HepG2 (cell line): Measurements from ENCODE around the gene GRB7. TPM values are rescaled to one million over a fixed set of nuclear protein-coding genes. Genes with fewer than 3 reads are reported as not detected.
A peak's percentile ranks its signal among the peaks of the same experiment; 100 is the strongest.

ENCODE experiments used
- CCDC6 ChIP-seq: sonication (generic); formaldehyde crosslinking; IDR thresholded peaks from 2 replicates; pipeline ENCODE4 v1.8.1; 2022; ENCODE audit warnings: mild to moderate bottlenecking, missing genetic modification reagents, moderate library complexity
- HBP1 ChIP-seq: IDR thresholded peaks from 2 replicates; pipeline ENCODE4 v1.6.1; 2016; ENCODE audit warnings: low read depth, control low read depth
- HCFC1 ChIP-seq: fragments of 150-350 bp; IDR thresholded peaks from 2 replicates; pipeline ENCODE4 v1.6.1; 2014; ENCODE audit warnings: low read depth, low read length
- HDAC1 ChIP-seq: sonication (generic); formaldehyde crosslinking; IDR thresholded peaks from 2 replicates; pipeline ENCODE4 v1.5.1; 2020; ENCODE audit warnings: mild to moderate bottlenecking, missing genetic modification reagents
- KDM4B ChIP-seq: sonication (generic); formaldehyde crosslinking; IDR thresholded peaks from 2 replicates; pipeline ENCODE4 v1.4.0; 2020; ENCODE audit warnings: missing genetic modification reagents
- MED1 ChIP-seq: sonication (generic); formaldehyde crosslinking; IDR thresholded peaks from 2 replicates; pipeline ENCODE4 v1.4.0; 2020; ENCODE audit warnings: missing genetic modification reagents
- MEIS1 ChIP-seq: sonication (generic); formaldehyde crosslinking; IDR thresholded peaks from 2 replicates; pipeline ENCODE4 v1.9.0; 2021; ENCODE audit warnings: mild to moderate bottlenecking, missing genetic modification reagents, moderate library complexity, borderline replicate concordance
- MLX ChIP-seq: IDR thresholded peaks from 2 replicates; pipeline ENCODE4 v1.6.1; 2016
- NR2F1 ChIP-seq, 2 experiments: fragments of 450-650 bp in 1 of 2; formaldehyde crosslinking in 1 of 2; IDR thresholded peaks; 2 replicates each; pipeline versions ENCODE4 v1.5.0 to v1.6.1; 2016 to 2020; ENCODE audit warnings: mild to moderate bottlenecking in 1 of 2, missing compliant biosample characterization in 1 of 2, missing genetic modification reagents in 1 of 2, moderate library complexity in 1 of 2
- SATB2 ChIP-seq: sonication (generic); formaldehyde crosslinking; IDR thresholded peaks from 2 replicates; pipeline ENCODE4 v1.5.0; 2020; ENCODE audit warnings: missing genetic modification reagents
- TGIF2 ChIP-seq: IDR thresholded peaks from 2 replicates; pipeline ENCODE4 v1.6.1; 2016; ENCODE audit warnings: control low read depth, missing compliant biosample characterization
- THAP11 ChIP-seq: IDR thresholded peaks from 2 replicates; pipeline ENCODE4 v1.6.1; 2016; ENCODE audit warnings: missing biosample characterization, missing genetic modification reagents
- ZBTB4 ChIP-seq: sonication (generic); formaldehyde crosslinking; IDR thresholded peaks from 2 replicates; pipeline ENCODE4 v1.4.0; 2020; ENCODE audit warnings: missing genetic modification reagents, mild to moderate bottlenecking, borderline replicate concordance
- ZFP36L1 ChIP-seq: sonication (generic); formaldehyde crosslinking; IDR thresholded peaks from 2 replicates; pipeline ENCODE4 v1.8.0; 2022; ENCODE audit warnings: mild to moderate bottlenecking, missing genetic modification reagents, moderate library complexity
- ZFYVE20 ChIP-seq: sonication (generic); formaldehyde crosslinking; IDR thresholded peaks from 2 replicates; pipeline ENCODE4 v1.8.0; 2023; ENCODE audit warnings: low read depth, mild to moderate bottlenecking, moderate library complexity, missing genetic modification reagents, borderline replicate concordance
- ZNF180 ChIP-seq: sonication (generic); formaldehyde crosslinking; IDR thresholded peaks from 2 replicates; pipeline ENCODE4 v1.4.0; 2020; ENCODE audit warnings: low read depth, missing genetic modification reagents, borderline replicate concordance
- ZNF281 ChIP-seq: sonication (generic); formaldehyde crosslinking; IDR thresholded peaks from 2 replicates; pipeline ENCODE4 v1.4.0; 2020; ENCODE audit warnings: missing genetic modification reagents, borderline replicate concordance
- ZNF550 ChIP-seq: sonication (generic); formaldehyde crosslinking; IDR thresholded peaks from 2 replicates; pipeline ENCODE4 v1.4.0; 2020; ENCODE audit warnings: mild to moderate bottlenecking, missing genetic modification reagents, borderline replicate concordance
- ZNF567 ChIP-seq: sonication (generic); formaldehyde crosslinking; IDR thresholded peaks from 2 replicates; pipeline ENCODE4 v1.8.1; 2023; ENCODE audit warnings: mild to moderate bottlenecking, missing genetic modification reagents, borderline replicate concordance
- ZNF839 ChIP-seq: sonication (generic); formaldehyde crosslinking; IDR thresholded peaks from 2 replicates; pipeline ENCODE4 v1.4.0; 2020; ENCODE audit warnings: missing genetic modification reagents, mild to moderate bottlenecking, borderline replicate concordance
- ZSCAN31 ChIP-seq: sonication (generic); formaldehyde crosslinking; IDR thresholded peaks from 2 replicates; pipeline ENCODE4 v1.5.0; 2020; ENCODE audit warnings: low read depth, mild to moderate bottlenecking, missing genetic modification reagents
- polyA plus RNA-seq, 8 experiments: library from polyadenylated mRNA; depleted of rRNA in 3 of 8; stranded (reverse) in 7 of 8; unstranded in 1 of 8; fragments of >200 nt; fragmentation: Illumina TruSeq in 4 of 8; extraction: Trizol in 4 of 8; gene quantifications; 2 replicates each; pipeline versions ENCODE4 v1.2.1 to v1.2.3, GENCODE V29; 2011 to 2016; ENCODE audit warnings: low read depth in 4 of 8, missing spikeins in 1 of 8, mixed read lengths in 1 of 8; ENCODE audit not compliant: insufficient read depth in 1 of 8
- total RNA-seq, 5 experiments: library from RNA; depleted of rRNA; stranded (reverse); fragments of >200 nt; fragmentation: Illumina TruSeq; extraction: Trizol; gene quantifications; 2 replicates each; pipeline ENCODE4 v1.2.3, GENCODE V29; 2016; ENCODE audit warnings: low read depth in 1 of 5
- TF ChIP-seq, protein P1 (sequence below): sonication (generic); formaldehyde crosslinking; IDR thresholded peaks from 2 replicates; pipeline ENCODE4 v1.8.0; 2022; ENCODE audit warnings: mild to moderate bottlenecking, missing genetic modification reagents, moderate library complexity

GRB7 gene
- total and polyA plus RNA-seq, 2 of the 13 experiments (the other 11 are each of a cell fraction or from before 2014, with no cell fraction given): 60.2 to 77.7 TPM

GRCh38 chr17:39699818-39700147 lies 38.0 kb upstream of the GRB7 start, which contains the start of gene ERBB2 (continued):
- TF ChIP-seq MEIS1 (no peak), HDAC1 (CRISPR knock-in tag) (no peak), ZSCAN31 (CRISPR knock-in tag) (no peak; the same call in 1 of the 2 replicates), MED1 (CRISPR knock-in tag) (no peak), SATB2 (CRISPR knock-in tag) (no peak), THAP11 (CRISPR knock-in tag) (peak; percentile 44; the same call in 1 of the 2 replicates), HBP1 (no peak), ZNF180 (CRISPR knock-in tag) (no peak), MLX (CRISPR knock-in tag) (no peak), ZFYVE20 (no peak), ZFP36L1 (no peak), ZNF550 (CRISPR knock-in tag) (no peak), NR2F1 (CRISPR knock-in tag; IDR thresholded peaks at IDR 0.05) (no peak), ZNF281 (CRISPR knock-in tag) (no peak), ZBTB4 (CRISPR knock-in tag) (no peak), ZNF567 (no peak), ZNF839 (CRISPR knock-in tag) (no peak), CCDC6 (CRISPR knock-in tag) (no peak), TGIF2 (CRISPR knock-in tag) (0 out of 2 replicates have a peak, but pooled peaks have one; percentile 5), KDM4B (CRISPR knock-in tag) (peak; percentile 81; the same call in 1 of the 2 replicates), HCFC1 (no peak)
- TF ChIP-seq, protein P1, sequence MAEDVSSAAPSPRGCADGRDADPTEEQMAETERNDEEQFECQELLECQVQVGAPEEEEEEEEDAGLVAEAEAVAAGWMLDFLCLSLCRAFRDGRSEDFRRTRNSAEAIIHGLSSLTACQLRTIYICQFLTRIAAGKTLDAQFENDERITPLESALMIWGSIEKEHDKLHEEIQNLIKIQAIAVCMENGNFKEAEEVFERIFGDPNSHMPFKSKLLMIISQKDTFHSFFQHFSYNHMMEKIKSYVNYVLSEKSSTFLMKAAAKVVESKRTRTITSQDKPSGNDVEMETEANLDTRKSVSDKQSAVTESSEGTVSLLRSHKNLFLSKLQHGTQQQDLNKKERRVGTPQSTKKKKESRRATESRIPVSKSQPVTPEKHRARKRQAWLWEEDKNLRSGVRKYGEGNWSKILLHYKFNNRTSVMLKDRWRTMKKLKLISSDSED (CRISPR knock-in tag): no peak
